Calu3 (cell line): Measurements from ENCODE around the gene GJC1. TPM values are rescaled to one million over a fixed set of nuclear protein-coding genes. Genes with fewer than 3 reads are reported as not detected.

Source experiments
- BruUV-seq: library from RNA; stranded (reverse); fragments of 400-500 nt; replicated peaks from 2 replicates; lab custom pipeline; 2021; lab: Mats Ljungman, UMichigan
- CTCF ChIA-PET: fragments of 300-600 bp; sonication (Branson Sonifier 250); formaldehyde crosslinking; loops from one replicate; lab custom pipeline; 2022; ENCODE audit warnings: antibody characterized with exemption; lab: Charles Lee
- DNase-seq: peaks from one replicate; pipeline ENCODE4 v3.0.0; 2022
- H3K27ac Mint-ChIP-seq: one replicate; pipeline ENCODE4 v1.8.0; 2022; ENCODE audit warnings: mixed read lengths; ENCODE audit not compliant: unreplicated experiment
- H3K27me3 Mint-ChIP-seq: one replicate; pipeline ENCODE4 v1.8.0; 2022; ENCODE audit warnings: mixed read lengths; ENCODE audit not compliant: unreplicated experiment
- H3K36me3 Mint-ChIP-seq: one replicate; pipeline ENCODE4 v1.8.0; 2022; ENCODE audit warnings: mild to moderate bottlenecking, moderate library complexity, mixed read lengths; ENCODE audit not compliant: insufficient read depth, unreplicated experiment
- H3K4me1 Mint-ChIP-seq: one replicate; pipeline ENCODE4 v1.8.0; 2022; ENCODE audit warnings: mild to moderate bottlenecking, low read depth, mixed read lengths; ENCODE audit not compliant: unreplicated experiment
- H3K4me3 Mint-ChIP-seq: one replicate; pipeline ENCODE4 v1.8.0; 2022; ENCODE audit warnings: mild to moderate bottlenecking, low read depth, moderate library complexity, mixed read lengths; ENCODE audit not compliant: unreplicated experiment
- H3K9me3 Mint-ChIP-seq: one replicate; pipeline ENCODE4 v1.8.0; 2022; ENCODE audit warnings: low read depth, mixed read lengths; ENCODE audit not compliant: unreplicated experiment
- CTCF ChIP-seq: fragments of 200-600 bp; IDR thresholded peaks from one replicate; pipeline ENCODE4 v1.8.0; 2022; ENCODE audit warnings: antibody characterized with exemption; ENCODE audit not compliant: unreplicated experiment
- intact Hi-C: fragments of 100-400 bp; cut with micrococcal nuclease; formaldehyde crosslinking; loops from one replicate; pipeline ENCODE4 v1.10.0; 2022; ENCODE audit not compliant: unreplicated experiment
- total RNA-seq: library from RNA; stranded (reverse); gene quantifications from 2 replicates; pipeline ENCODE4 v1.2.3, GENCODE V29; 2022

Gene GJC1
- total RNA-seq, 1 experiment from 2014 or later = 114 TPM

GRCh38 chr17:44763170-44763569 lies 66.9 kb downstream of the GJC1 start:
- intact Hi-C loops = no loop called here
- Mint-ChIP-seq H3K9me3 (no peaks in the 10 kb centered on the region), H3K27me3 (peaks cover 67% of the 10 kb centered on the region), H3K36me3 (peaks cover 2% of the 10 kb centered on the region), H3K4me3 (no peak overlapping the region), H3K27ac (no peak overlapping the region), H3K4me1 (no peaks in the 10 kb centered on the region)
- no TSS peak for BruUV-seq
- no peak for TF ChIP-seq CTCF
- CTCF ChIA-PET = interaction anchor here (0.6 to 0.8 kb wide), 2 partner anchors 8 to 98 kb away, joined by 3 read pairs; no protein-coding TSS in a partner anchor
- DNase-seq = no peak

- Mint-ChIP-seq H3K27me3 (peaks cover 72% of the 10 kb centered on the region), H3K27ac (no peak overlapping the region), H3K4me1 (no peaks in the 10 kb centered on the region), H3K36me3 (peaks cover 8% of the 10 kb centered on the region), H3K9me3 (no peaks in the 10 kb centered on the region), H3K4me3 (no peak overlapping the region)
- BruUV-seq = no TSS peak
- no peak for DNase-seq
- CTCF ChIA-PET = interaction anchor here (0.8 kb wide), 1 partner anchor 9 kb away, joined by 3 read pairs; no protein-coding TSS in a partner anchor
- intact Hi-C loops = no loop called here
- no peak for TF ChIP-seq CTCF
Measured at GRCh38 chr17:44761932-44762810, 67.9 kb downstream of the GJC1 start.

GRCh38 chr17:44760474-44761308 lies 69.4 kb downstream of the GJC1 start:
- H3K4me1 Mint-ChIP-seq = no peaks in the 10 kb centered on the region
- no peaks in the 10 kb centered on the region for H3K9me3 Mint-ChIP-seq
- no TSS peak for BruUV-seq
- H3K27me3 Mint-ChIP-seq = peaks cover 58% of the 10 kb centered on the region
- H3K4me3 Mint-ChIP-seq = no peak overlapping the region
- H3K27ac Mint-ChIP-seq = no peak overlapping the region
- peaks cover 10% of the 10 kb centered on the region for H3K36me3 Mint-ChIP-seq
- intact Hi-C loops = no loop called here
- DNase-seq = no peak
- no peak for TF ChIP-seq CTCF
- CTCF ChIA-PET = interaction anchor here (0.5 kb wide), 1 partner anchor 39 kb away, joined by 3 read pairs; no protein-coding TSS in a partner anchor

GRCh38 chr17:44759916-44760243 lies 70.2 kb downstream of the GJC1 start:
- peaks cover 51% of the 10 kb centered on the region for H3K27me3 Mint-ChIP-seq
- no peak for DNase-seq
- no TSS peak for BruUV-seq

More at GRCh38 chr17:44759916-44760243, 70.2 kb downstream of the GJC1 start:
- TF ChIP-seq CTCF = no peak
- H3K9me3 Mint-ChIP-seq = no peaks in the 10 kb centered on the region
- intact Hi-C loops = no loop called here
- H3K4me1 Mint-ChIP-seq = no peaks in the 10 kb centered on the region
- CTCF ChIA-PET = interaction anchor here (0.5 to 1.0 kb wide), 3 partner anchors 15 to 525 kb away, joined by 3 to 4 read pairs (median 3); no protein-coding TSS in a partner anchor
- H3K4me3 Mint-ChIP-seq = peak overlapping the region; percentile 61
- peaks cover 10% of the 10 kb centered on the region for H3K36me3 Mint-ChIP-seq
- no peak overlapping the region for H3K27ac Mint-ChIP-seq
